NB4 (cell line): ENCODE data around the gene MYO1D.

Experiments
- MYC ChIP-seq: IDR thresholded peaks from 2 replicates; pipeline ENCODE4 v1.6.1; 2011; ENCODE audit warnings: low read depth, low read length
- POLR2A ChIP-seq: IDR thresholded peaks from 2 replicates; pipeline ENCODE4 v1.6.1; 2011; ENCODE audit warnings: mild to moderate bottlenecking; ENCODE audit not compliant: insufficient read length; ENCODE audit errors: extremely low read depth
- TF ChIP-seq, protein P1 (sequence below): IDR thresholded peaks from one replicate; pipeline ENCODE4 v1.5.1; 2012; ENCODE audit warnings: low read depth, low read length

DNA sequence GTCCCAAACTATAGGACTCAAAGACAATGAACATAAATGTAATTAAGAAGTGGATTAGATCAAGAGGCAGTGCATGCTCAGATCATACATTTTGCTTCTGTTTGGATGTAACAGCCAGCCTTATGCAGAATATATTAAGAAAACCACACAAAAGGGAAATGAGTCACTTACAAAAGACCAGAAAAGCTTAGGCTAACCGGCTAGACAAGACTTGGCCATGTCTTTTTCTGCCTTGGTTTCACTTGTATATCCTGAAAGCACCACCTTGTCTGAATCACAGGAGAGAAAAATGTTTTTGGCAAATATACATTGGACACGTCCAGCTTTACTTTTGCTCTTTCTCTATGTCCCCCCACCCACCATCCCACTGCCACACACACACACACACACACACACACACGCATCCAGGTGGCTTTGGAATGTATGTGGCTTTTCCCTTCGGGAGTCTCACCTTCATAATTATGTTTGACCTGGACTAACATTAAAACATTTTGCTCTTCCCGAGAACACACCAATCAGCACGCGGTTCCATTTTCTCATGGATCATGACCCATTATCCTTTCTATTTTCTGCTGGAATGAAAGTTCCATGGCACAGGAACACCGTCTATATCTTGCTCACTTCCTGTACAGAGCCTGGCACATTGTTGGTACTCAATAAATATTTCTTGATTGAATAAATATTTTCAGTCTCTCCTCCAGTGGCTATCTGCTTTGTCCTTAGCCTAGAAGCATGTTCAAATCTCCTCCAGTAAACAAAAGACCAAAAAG lies 325.6 kb downstream of the MYO1D start:
- TF ChIP-seq, protein P1, sequence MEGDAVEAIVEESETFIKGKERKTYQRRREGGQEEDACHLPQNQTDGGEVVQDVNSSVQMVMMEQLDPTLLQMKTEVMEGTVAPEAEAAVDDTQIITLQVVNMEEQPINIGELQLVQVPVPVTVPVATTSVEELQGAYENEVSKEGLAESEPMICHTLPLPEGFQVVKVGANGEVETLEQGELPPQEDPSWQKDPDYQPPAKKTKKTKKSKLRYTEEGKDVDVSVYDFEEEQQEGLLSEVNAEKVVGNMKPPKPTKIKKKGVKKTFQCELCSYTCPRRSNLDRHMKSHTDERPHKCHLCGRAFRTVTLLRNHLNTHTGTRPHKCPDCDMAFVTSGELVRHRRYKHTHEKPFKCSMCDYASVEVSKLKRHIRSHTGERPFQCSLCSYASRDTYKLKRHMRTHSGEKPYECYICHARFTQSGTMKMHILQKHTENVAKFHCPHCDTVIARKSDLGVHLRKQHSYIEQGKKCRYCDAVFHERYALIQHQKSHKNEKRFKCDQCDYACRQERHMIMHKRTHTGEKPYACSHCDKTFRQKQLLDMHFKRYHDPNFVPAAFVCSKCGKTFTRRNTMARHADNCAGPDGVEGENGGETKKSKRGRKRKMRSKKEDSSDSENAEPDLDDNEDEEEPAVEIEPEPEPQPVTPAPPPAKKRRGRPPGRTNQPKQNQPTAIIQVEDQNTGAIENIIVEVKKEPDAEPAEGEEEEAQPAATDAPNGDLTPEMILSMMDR, result no peak
- no peak for TF ChIP-seq POLR2A
- TF ChIP-seq MYC, result no peak
